Endothelial cell of umbilical vein (primary cell): ENCODE measurements around the gene SKAP1. TPM values are rescaled to one million over a fixed set of nuclear protein-coding genes. Genes with fewer than 3 reads are reported as not detected.

Experiments
- BruUV-seq: library from RNA; stranded (reverse); fragments of 400-500 nt; replicated peaks from 2 replicates; lab custom pipeline; 2021; lab: Mats Ljungman, UMichigan
- CTCF ChIA-PET: fragments of 300-600, 350-600 bp; sonication (Branson Sonifier 250); formaldehyde crosslinking; loops from one replicate; lab custom pipeline; 2021; ENCODE audit warnings: antibody characterized with exemption, inconsistent platforms; lab: Charles Lee
- POLR2A ChIA-PET: fragments of 300-600, 350-600 bp; sonication (Branson Sonifier 250); formaldehyde crosslinking; loops from one replicate; lab custom pipeline; 2021; ENCODE audit warnings: antibody characterized with exemption, inconsistent platforms; lab: Charles Lee
- DNase-seq: peaks from one replicate; pipeline ENCODE4 v3.0.0-alpha.2; 2011; ENCODE audit warnings: low read depth, low spot score
- FAIRE-seq: peaks from 2 replicates; lab custom pipeline; 2011; peaks lifted over from hg19 to GRCh38; lab: Jason Lieb, UNC
- H2AFZ ChIP-seq: 2 replicates; pipeline ENCODE4 v1.6.0; 2012; ENCODE audit warnings: low read depth, low read length, control low read depth, inconsistent platforms
- H3K27ac ChIP-seq: 2 replicates; pipeline ENCODE4 v1.5.1; 2011; ENCODE audit warnings: low read depth, mild to moderate bottlenecking, control low read depth, low read length, moderate library complexity; ENCODE audit not compliant: insufficient read depth
- H3K27me3 ChIP-seq, 2 experiments: 2 replicates each; pipeline versions ENCODE4 v1.6.0 to v1.6.1; 2011; ENCODE audit warnings: low read length in 2 of 2, mixed read lengths in 1 of 2; ENCODE audit not compliant: control insufficient read depth in 2 of 2, insufficient read depth in 2 of 2
- H3K36me3 ChIP-seq, 2 experiments: 2 replicates in 1 of 2; 3 replicates in 1 of 2; pipeline ENCODE4 v1.5.1; 2011; ENCODE audit warnings: low read length in 2 of 2, mild to moderate bottlenecking in 1 of 2, moderate library complexity in 1 of 2; ENCODE audit not compliant: control insufficient read depth in 2 of 2, insufficient read depth in 2 of 2; ENCODE audit errors: extremely low read depth in 1 of 2
- H3K4me1 ChIP-seq: 3 replicates; pipeline ENCODE4 v1.5.1; 2011; ENCODE audit warnings: mild to moderate bottlenecking, low read length; ENCODE audit not compliant: control insufficient read depth, insufficient read depth; ENCODE audit errors: extremely low read depth
- H3K4me2 ChIP-seq: 2 replicates; pipeline ENCODE4 v1.6.1; 2011; ENCODE audit warnings: low read length, control low read depth, mixed read lengths; ENCODE audit not compliant: insufficient read depth
- H3K4me3 ChIP-seq, 3 experiments: fragments of 200-600 bp in 1 of 3; sonication (generic), shearing (Covaris generic) in 1 of 3; replicated peaks in 1 of 3; 2 replicates each; pipeline ENCODE4 v1.5.1; 2011 to 2016; ENCODE audit warnings: control low read depth in 3 of 3, low read length in 3 of 3, mild to moderate bottlenecking in 2 of 3, inconsistent platforms in 1 of 3, low read depth in 1 of 3, moderate library complexity in 1 of 3; ENCODE audit not compliant: insufficient read depth in 1 of 3
- H3K79me2 ChIP-seq: 2 replicates; pipeline ENCODE4 v1.6.0; 2012; ENCODE audit warnings: low read length, inconsistent platforms; ENCODE audit not compliant: control insufficient read depth, insufficient read depth
- H3K9ac ChIP-seq: replicated peaks from 2 replicates; pipeline ENCODE3; 2011; ENCODE audit warnings: low read length, control low read depth; ENCODE audit not compliant: insufficient read depth; ENCODE audit errors: extremely low read depth
- H3K9me1 ChIP-seq: replicated peaks from 3 replicates; pipeline ENCODE4 v1.6.0; 2011; ENCODE audit warnings: mild to moderate bottlenecking, low read length; ENCODE audit not compliant: control insufficient read depth, insufficient read depth; ENCODE audit errors: extremely low read depth
- H3K9me3 ChIP-seq: replicated peaks from 2 replicates; pipeline ENCODE4 v1.5.1; 2012; ENCODE audit warnings: low read length, inconsistent platforms; ENCODE audit not compliant: control insufficient read depth, insufficient read depth
- H4K20me1 ChIP-seq: replicated peaks from 2 replicates; pipeline ENCODE3; 2011; ENCODE audit warnings: mild to moderate bottlenecking, low read length; ENCODE audit not compliant: control insufficient read depth, insufficient read depth; ENCODE audit errors: extremely low read depth
- CTCF ChIP-seq, 2 donors: IDR thresholded peaks; 1 replicate in 1 of 2; 2 replicates in 1 of 2; pipeline ENCODE4 v1.5.1; 2011; ENCODE audit warnings: low read length in 2 of 2, mild to moderate bottlenecking in 2 of 2, moderate library complexity in 2 of 2, control low read depth in 1 of 2, inconsistent platforms in 1 of 2, low read depth in 1 of 2; ENCODE audit not compliant: insufficient read depth in 1 of 2; ENCODE audit errors: extremely low read depth in 1 of 2
- EZH2 ChIP-seq: IDR thresholded peaks from 2 replicates; pipeline ENCODE4 v1.6.1; 2012; ENCODE audit warnings: borderline replicate concordance, low read depth, mild to moderate bottlenecking, moderate library complexity, low read length, inconsistent platforms; ENCODE audit not compliant: severe bottlenecking
- FOS ChIP-seq: IDR thresholded peaks from 2 replicates; pipeline ENCODE4 v1.6.1; 2011; ENCODE audit warnings: mild to moderate bottlenecking, low read length, moderate library complexity, borderline replicate concordance; ENCODE audit not compliant: insufficient read depth
- GATA2 ChIP-seq: IDR thresholded peaks from 2 replicates; pipeline ENCODE4 v1.7.0; 2011; ENCODE audit warnings: low read depth, mild to moderate bottlenecking, moderate library complexity, mixed read lengths, low read length; ENCODE audit not compliant: insufficient read length, insufficient read depth
- JUN ChIP-seq: IDR thresholded peaks from 2 replicates; pipeline ENCODE4 v1.6.1; 2011; ENCODE audit warnings: borderline replicate concordance, low read depth; ENCODE audit not compliant: insufficient read length, insufficient read depth
- MAX ChIP-seq: IDR thresholded peaks from 2 replicates; pipeline ENCODE4 v1.6.1; 2011; ENCODE audit not compliant: insufficient read depth, insufficient read length
- MYC ChIP-seq: IDR thresholded peaks from one replicate; pipeline ENCODE4 v1.6.1; 2011; ENCODE audit warnings: mild to moderate bottlenecking, low read depth, low read length
- POLR2A ChIP-seq: IDR thresholded peaks from 2 replicates; pipeline ENCODE4 v1.6.1; 2012; ENCODE audit warnings: low read depth, mild to moderate bottlenecking, control low read depth, low read length
- POLR2AphosphoS5 ChIP-seq: IDR thresholded peaks from 2 replicates; pipeline ENCODE4 v1.6.1; 2012; ENCODE audit warnings: low read depth, mild to moderate bottlenecking, control low read depth, low read length, moderate library complexity; ENCODE audit not compliant: insufficient read depth
- dilution Hi-C: fragments of 300-500 bp; cut with MboI; formaldehyde crosslinking; loops from one replicate; pipeline ENCODE4 v1.15.0; 2019; ENCODE audit warnings: low sequenced_read_pairs; ENCODE audit not compliant: extremely low pct_ligation_motif_present
- intact Hi-C: fragments of 100-400 bp; cut with micrococcal nuclease; formaldehyde crosslinking; loops from one replicate; pipeline ENCODE4 v1.10.0; 2022
- polyA plus RNA-seq, 4 experiments: library from polyadenylated mRNA; depleted of rRNA in 3 of 4; stranded (reverse) in 3 of 4; unstranded in 1 of 4; fragments of >200 nt; gene quantifications; 2 replicates each; pipeline versions ENCODE4 v1.2.1 to v1.2.3, GENCODE V29; 2011 to 2012; ENCODE audit warnings: missing spikeins in 1 of 4
- total RNA-seq: library from RNA; stranded (reverse); gene quantifications from 2 replicates; pipeline ENCODE4 v1.2.3, GENCODE V29; 2021

The SKAP1 gene
- total and polyA plus RNA-seq, 2 donors (not counting 3 experiments of a cell fraction or from before 2014, with no cell fraction given) = 0.75 TPM; not detected in 1

GRCh38 chr17:48352630-48353029, 77.4 kb downstream of the SKAP1 start:
- intact Hi-C loops = loop anchor here (1.0 kb wide), 1 partner anchor 105 kb away; no protein-coding TSS in a partner anchor
- no peaks in the 10 kb centered on the region for H4K20me1 ChIP-seq
- no peak overlapping the region for H3K27ac ChIP-seq
- no peaks in the 10 kb centered on the region for H3K9me1 ChIP-seq
- ChIA-PET CTCF (interaction anchor here (0.8 to 3.0 kb wide), 36 partner anchors 10 to 266 kb away, joined by 3 to 42 read pairs (median 6); partner anchors contain the start of gene HOXB5), POLR2A (no interaction called here)
- DNase-seq = no peak
- no peak overlapping the region for H2AFZ ChIP-seq
- dilution Hi-C loops = no loop called here
- no TSS peak for BruUV-seq
- H3K4me2 ChIP-seq = no peak overlapping the region
- peaks cover 2 to 4% of the 10 kb centered on the region in 2 experiments for H3K27me3 ChIP-seq
- H3K4me1 ChIP-seq = no peaks in the 10 kb centered on the region
- no peak overlapping the region for H3K4me3 ChIP-seq
- no peaks in the 10 kb centered on the region for H3K9me3 ChIP-seq
- no peak for FAIRE-seq
- no peak overlapping the region for H3K9ac ChIP-seq
- no peaks in the 10 kb centered on the region for H3K36me3 ChIP-seq
- no peak for TF ChIP-seq POLR2A
- TF ChIP-seq EZH2 = no peak
- TF ChIP-seq MYC = no peak
- no peak for TF ChIP-seq JUN
- TF ChIP-seq MAX = no peak
- TF ChIP-seq GATA2 = no peak
- TF ChIP-seq FOS = no peak
- TF ChIP-seq POLR2AphosphoS5 = no peak
- no peak for TF ChIP-seq CTCF (IDR thresholded peaks at IDR 0.05; ENCODE audit: extremely low read depth in 1 of 2, insufficient read depth in 1 of 2, low read depth in 1 of 2, low read length in 2 of 2)
- no peaks in the 10 kb centered on the region for H3K79me2 ChIP-seq
